Neural crest cell (in vitro differentiated cells): ENCODE data around the gene CWC15. TPM values are rescaled to one million over a fixed set of nuclear protein-coding genes. Genes with fewer than 3 reads are reported as not detected.
A peak's percentile ranks its signal among the peaks of the same experiment; 100 is the strongest.
"Not testable (repeated sequence)": the region's sequence is repeated elsewhere in the genome, so short reads cannot be mapped to it uniquely, and the experiment has no call there.

ENCODE experiments used
- DNase-seq: peaks from one replicate; pipeline ENCODE4 v3.0.0; 2021; ENCODE audit warnings: low read depth, mixed read lengths, low spot score
- H3K27ac Mint-ChIP-seq: one replicate; pipeline ENCODE4 v1.8.0; 2021; ENCODE audit warnings: mild to moderate bottlenecking, mixed read lengths; ENCODE audit not compliant: unreplicated experiment
- H3K27me3 Mint-ChIP-seq: 2 replicates; pipeline ENCODE4 v1.8.0; 2021; ENCODE audit warnings: low read depth, mild to moderate bottlenecking, mixed read lengths
- H3K36me3 Mint-ChIP-seq: 2 replicates; pipeline ENCODE4 v1.8.0; 2021; ENCODE audit warnings: low read depth, mild to moderate bottlenecking, mixed read lengths
- H3K4me1 Mint-ChIP-seq: 2 replicates; pipeline ENCODE4 v1.8.0; 2021; ENCODE audit warnings: mixed read lengths
- H3K4me3 Mint-ChIP-seq: one replicate; pipeline ENCODE4 v1.8.0; 2021; ENCODE audit warnings: mild to moderate bottlenecking, mixed read lengths
- H3K9me3 Mint-ChIP-seq: 2 replicates; pipeline ENCODE4 v1.8.0; 2021; ENCODE audit warnings: mixed read lengths
- total RNA-seq: library from RNA; stranded (reverse); gene quantifications from 2 replicates; pipeline ENCODE4 v1.2.1, GENCODE V29; 2021
- TF ChIP-seq, protein P1 (sequence below): fragments of 200-600 bp; sonication (generic); conservative IDR thresholded peaks from 2 replicates; pipeline ENCODE4 v1.5.0; 2021; ENCODE audit warnings: antibody characterized with exemption, mild to moderate bottlenecking

The CWC15 gene
- total RNA-seq, 1 donor from 2014 or later, result 80.2 TPM

DNA sequence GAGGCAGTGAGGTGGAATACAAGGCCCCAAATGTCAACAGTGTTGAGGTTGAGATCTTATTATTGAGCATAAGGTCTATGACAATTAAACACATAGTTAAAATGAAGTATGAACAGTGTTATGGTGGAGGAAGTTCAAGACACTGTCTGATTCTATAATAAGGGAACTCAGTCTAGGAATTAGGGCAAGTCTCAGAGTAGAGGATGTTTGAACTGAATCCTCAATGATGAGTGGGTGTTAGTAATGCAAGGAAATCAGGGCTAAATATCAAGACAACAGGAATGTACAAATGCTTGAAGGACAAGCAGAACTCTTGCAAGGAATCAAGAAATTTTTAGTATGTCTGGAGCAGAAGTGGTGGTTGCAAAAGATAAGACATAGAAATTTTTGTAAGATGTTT lies 53.0 kb downstream of the CWC15 start:
- Mint-ChIP-seq H3K27ac (no peak overlapping the region), H3K4me3 (no peak overlapping the region), H3K4me1 (peaks cover 38% of the 10 kb centered on the region), H3K9me3 (no peaks in the 10 kb centered on the region), H3K36me3 (peaks cover 2% of the 10 kb centered on the region), H3K27me3 (no peaks in the 10 kb centered on the region)
- TF ChIP-seq, protein P1, sequence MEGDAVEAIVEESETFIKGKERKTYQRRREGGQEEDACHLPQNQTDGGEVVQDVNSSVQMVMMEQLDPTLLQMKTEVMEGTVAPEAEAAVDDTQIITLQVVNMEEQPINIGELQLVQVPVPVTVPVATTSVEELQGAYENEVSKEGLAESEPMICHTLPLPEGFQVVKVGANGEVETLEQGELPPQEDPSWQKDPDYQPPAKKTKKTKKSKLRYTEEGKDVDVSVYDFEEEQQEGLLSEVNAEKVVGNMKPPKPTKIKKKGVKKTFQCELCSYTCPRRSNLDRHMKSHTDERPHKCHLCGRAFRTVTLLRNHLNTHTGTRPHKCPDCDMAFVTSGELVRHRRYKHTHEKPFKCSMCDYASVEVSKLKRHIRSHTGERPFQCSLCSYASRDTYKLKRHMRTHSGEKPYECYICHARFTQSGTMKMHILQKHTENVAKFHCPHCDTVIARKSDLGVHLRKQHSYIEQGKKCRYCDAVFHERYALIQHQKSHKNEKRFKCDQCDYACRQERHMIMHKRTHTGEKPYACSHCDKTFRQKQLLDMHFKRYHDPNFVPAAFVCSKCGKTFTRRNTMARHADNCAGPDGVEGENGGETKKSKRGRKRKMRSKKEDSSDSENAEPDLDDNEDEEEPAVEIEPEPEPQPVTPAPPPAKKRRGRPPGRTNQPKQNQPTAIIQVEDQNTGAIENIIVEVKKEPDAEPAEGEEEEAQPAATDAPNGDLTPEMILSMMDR, result no peak
- DNase-seq, result no peak

DNA sequence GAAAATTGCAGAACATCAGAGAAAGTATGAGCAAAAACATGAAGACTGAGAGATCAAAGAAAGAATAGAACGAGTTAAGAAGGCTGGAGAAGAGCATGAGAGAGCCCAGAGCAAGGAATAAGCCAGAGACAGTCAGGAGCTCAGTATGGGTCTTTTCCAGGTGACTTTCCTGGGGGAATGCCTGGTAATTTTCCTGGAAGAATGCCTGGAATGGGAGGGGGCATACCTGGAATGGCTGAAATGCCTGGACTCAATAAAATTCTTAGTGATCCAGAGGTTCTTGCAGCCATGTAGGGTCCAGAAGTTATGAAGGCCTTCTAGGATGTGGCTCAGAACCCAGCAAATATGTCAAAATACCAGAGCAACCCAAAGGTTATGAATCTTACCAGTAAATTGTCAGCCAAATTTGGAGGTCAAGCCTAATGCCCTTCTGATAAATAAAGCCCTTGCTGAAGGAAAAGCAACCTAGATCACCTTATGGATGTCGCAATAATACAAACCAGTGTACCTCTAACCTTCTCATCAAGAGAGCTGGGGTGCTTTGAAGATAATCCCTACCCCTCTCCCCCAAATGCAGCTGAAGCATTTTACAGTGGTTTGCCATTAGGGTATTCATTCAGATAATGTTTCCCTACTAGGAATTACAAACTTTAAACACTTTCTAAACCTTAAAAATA lies 59.5 kb downstream of the CWC15 start:
- H3K27ac Mint-ChIP-seq, H3K36me3 Mint-ChIP-seq, H3K27me3 Mint-ChIP-seq, DNase-seq, H3K4me1 Mint-ChIP-seq, H3K4me3 Mint-ChIP-seq, H3K9me3 Mint-ChIP-seq: not testable (repeated sequence)

DNA sequence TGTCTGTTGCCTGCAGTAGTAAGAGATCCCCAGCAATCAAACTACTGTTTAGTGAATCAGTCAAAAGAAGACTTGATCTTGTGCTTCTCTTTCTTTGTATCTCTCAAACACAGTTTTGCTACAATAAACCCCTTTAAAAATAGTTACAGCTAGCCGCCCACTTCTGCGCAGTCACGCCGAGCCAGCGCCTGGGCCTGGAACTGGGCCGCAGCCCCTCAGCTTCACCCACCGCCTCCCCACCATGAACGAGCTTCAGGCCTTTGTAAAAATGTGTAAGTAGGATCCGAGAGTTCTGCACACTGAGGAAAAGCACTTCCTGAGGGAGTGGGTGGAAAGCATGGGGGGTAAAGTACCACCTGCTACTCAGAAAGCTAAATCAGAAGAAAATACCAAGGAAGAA lies 60.5 kb downstream of the CWC15 start:
- no peak for DNase-seq
- Mint-ChIP-seq H3K9me3 (no peaks in the 10 kb centered on the region), H3K36me3 (peaks cover 6% of the 10 kb centered on the region), H3K4me1 (peaks cover 6% of the 10 kb centered on the region), H3K27ac (peak overlapping the region; percentile 73), H3K4me3 (no peak overlapping the region), H3K27me3 (no peaks in the 10 kb centered on the region)
- TF ChIP-seq, protein P1, result no peak

Other genes starting within 250 kb of the CWC15 start
- 67.5 and 69.0 TPM in 2 replicates for gene AMOTL1, start 205.2 kb downstream of the CWC15 start, total RNA-seq
- gene KDM4D, start 153 bp upstream of the CWC15 start, total RNA-seq, result 3.1 and 3.2 TPM in 2 replicates
- gene KDM4E, start 51.7 kb upstream of the CWC15 start, total RNA-seq, result not detected in 2 replicates
- not detected in 2 replicates for gene KDM4F, start 75.9 kb upstream of the CWC15 start, total RNA-seq
- 32.5 and 40.4 TPM in 2 replicates for gene SRSF8, start 93.4 kb upstream of the CWC15 start, total RNA-seq
- gene ENDOD1, start 116.3 kb upstream of the CWC15 start, total RNA-seq, result 12.3 and 12.5 TPM in 2 replicates